MM.1S (cell line): ENCODE results near the gene ZC3H7B.

Experiments
- EZH2 ChIP-seq: fragments of 300-600 bp; sonication (generic); optimal IDR thresholded peaks from 2 replicates; pipeline ENCODE3; 2017; ENCODE audit warnings: low read depth, mild to moderate bottlenecking, antibody characterized with exemption, low read length, mixed read lengths
- EZH2phosphoT487 ChIP-seq: fragments of 300-600 bp; sonication (generic); IDR thresholded peaks from 2 replicates; pipeline ENCODE4 v1.6.1; 2018; ENCODE audit warnings: antibody characterized with exemption, low read length
- TF ChIP-seq, protein P1 (sequence below): fragments of 300-600 bp; sonication (generic); IDR thresholded peaks from 2 replicates; pipeline ENCODE4 v1.5.1; 2016; ENCODE audit warnings: antibody characterized with exemption, low read length, mixed read lengths

DNA sequence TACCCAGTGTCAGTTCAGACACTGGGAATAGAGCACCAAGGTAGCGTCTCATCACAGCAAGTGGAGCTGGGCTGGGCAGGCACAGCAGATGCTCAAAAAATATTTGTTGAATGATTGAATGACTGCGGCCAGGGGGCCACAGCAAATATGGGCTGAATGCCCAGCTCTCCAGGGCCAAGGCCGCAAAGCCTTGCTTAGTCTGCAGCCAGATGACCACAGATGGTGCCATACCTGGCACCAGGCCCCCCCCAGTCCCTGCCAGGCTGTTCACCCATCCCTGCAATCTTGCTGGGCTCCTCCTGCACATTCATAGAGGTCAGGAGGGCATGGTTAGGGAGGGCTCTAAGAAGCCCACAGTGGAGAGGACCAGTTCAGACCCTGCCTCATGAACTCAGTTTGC, 32.9 kb downstream of the ZC3H7B start:
- TF ChIP-seq EZH2 (no peak), EZH2phosphoT487 (no peak)
- TF ChIP-seq, protein P1, sequence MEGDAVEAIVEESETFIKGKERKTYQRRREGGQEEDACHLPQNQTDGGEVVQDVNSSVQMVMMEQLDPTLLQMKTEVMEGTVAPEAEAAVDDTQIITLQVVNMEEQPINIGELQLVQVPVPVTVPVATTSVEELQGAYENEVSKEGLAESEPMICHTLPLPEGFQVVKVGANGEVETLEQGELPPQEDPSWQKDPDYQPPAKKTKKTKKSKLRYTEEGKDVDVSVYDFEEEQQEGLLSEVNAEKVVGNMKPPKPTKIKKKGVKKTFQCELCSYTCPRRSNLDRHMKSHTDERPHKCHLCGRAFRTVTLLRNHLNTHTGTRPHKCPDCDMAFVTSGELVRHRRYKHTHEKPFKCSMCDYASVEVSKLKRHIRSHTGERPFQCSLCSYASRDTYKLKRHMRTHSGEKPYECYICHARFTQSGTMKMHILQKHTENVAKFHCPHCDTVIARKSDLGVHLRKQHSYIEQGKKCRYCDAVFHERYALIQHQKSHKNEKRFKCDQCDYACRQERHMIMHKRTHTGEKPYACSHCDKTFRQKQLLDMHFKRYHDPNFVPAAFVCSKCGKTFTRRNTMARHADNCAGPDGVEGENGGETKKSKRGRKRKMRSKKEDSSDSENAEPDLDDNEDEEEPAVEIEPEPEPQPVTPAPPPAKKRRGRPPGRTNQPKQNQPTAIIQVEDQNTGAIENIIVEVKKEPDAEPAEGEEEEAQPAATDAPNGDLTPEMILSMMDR: no peak
